Mucosa of stomach (tissue), 1 donor: ENCODE results near the gene DYNC1LI2.

ENCODE experiments used
- H3K27me3 ChIP-seq: one replicate; pipeline ENCODE4 v1.7.0; 2013; ENCODE audit warnings: mild to moderate bottlenecking, low read length; ENCODE audit not compliant: control insufficient read depth, insufficient read depth
- H3K36me3 ChIP-seq: one replicate; pipeline ENCODE4 v1.7.0; 2013; ENCODE audit warnings: low read length; ENCODE audit not compliant: control insufficient read depth, insufficient read depth
- H3K4me1 ChIP-seq: one replicate; pipeline ENCODE4 v1.7.0; 2013; ENCODE audit warnings: mild to moderate bottlenecking, low read length; ENCODE audit not compliant: control insufficient read depth, insufficient read depth
- H3K4me3 ChIP-seq: one replicate; pipeline ENCODE4 v1.7.0; 2013; ENCODE audit warnings: low read length
- H3K9ac ChIP-seq: one replicate; pipeline ENCODE4 v1.7.0; 2013; ENCODE audit warnings: mild to moderate bottlenecking, low read length, moderate library complexity
- H3K9me3 ChIP-seq: one replicate; pipeline ENCODE4 v1.7.0; 2013; ENCODE audit warnings: mild to moderate bottlenecking, low read length, moderate library complexity; ENCODE audit not compliant: control insufficient read depth
- donor health status: Pancreatic carcinoma.

The DYNC1LI2 gene

GRCh38 chr16:66752958-66753357, 1.5 kb upstream of the DYNC1LI2 start:
- H3K9me3 ChIP-seq = no peaks in the 10 kb centered on the region
- H3K4me1 ChIP-seq = peaks cover 17% of the 10 kb centered on the region
- no peak overlapping the region for H3K4me3 ChIP-seq
- no peak overlapping the region for H3K9ac ChIP-seq
- peaks cover 4% of the 10 kb centered on the region for H3K36me3 ChIP-seq
- no peaks in the 10 kb centered on the region for H3K27me3 ChIP-seq

DNA sequence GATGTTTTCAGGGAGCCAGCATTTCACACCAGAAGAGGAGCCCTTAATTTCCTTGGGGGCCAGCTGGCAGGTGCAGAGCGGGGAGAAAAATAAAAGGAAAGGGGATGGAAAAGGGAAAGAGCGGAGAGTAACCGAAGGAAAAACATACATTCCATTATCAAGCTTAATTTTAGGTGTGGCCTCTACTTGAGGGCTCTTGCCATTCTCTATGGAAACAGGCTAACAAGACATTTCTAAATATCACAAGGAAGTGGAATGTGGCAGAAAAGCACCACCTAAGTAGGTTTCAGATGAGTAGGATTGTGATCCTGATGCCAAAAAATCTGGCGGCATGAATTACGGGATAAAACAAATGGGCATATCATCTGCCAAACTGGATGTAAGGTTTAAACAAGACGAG, 970 bp upstream of the DYNC1LI2 start:
- H3K27me3 ChIP-seq = no peaks in the 10 kb centered on the region
- H3K36me3 ChIP-seq = peaks cover 4% of the 10 kb centered on the region
- no peak overlapping the region for H3K4me3 ChIP-seq
- no peaks in the 10 kb centered on the region for H3K9me3 ChIP-seq
- H3K9ac ChIP-seq = no peak overlapping the region
- peaks cover 17% of the 10 kb centered on the region for H3K4me1 ChIP-seq

DNA sequence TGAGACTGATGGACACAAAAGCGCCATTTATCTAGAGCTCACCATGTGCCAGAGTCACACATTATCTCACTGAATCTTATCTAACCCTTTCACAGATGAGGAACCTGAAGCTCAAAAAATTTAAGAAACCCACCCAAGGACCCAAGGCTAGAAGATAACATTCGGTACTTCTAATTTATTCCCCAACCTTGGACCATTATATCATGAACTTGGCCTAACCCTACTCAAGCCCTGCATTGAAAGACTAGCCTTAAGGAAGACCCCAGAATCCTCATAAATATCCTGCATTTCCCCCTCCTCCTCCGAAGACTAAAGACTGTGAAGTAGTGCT, 548 bp upstream of the DYNC1LI2 start:
- Histone ChIP-seq H3K9ac (peak overlapping the region; percentile 95), H3K4me3 (no peak overlapping the region), H3K4me1 (peaks cover 17% of the 10 kb centered on the region), H3K36me3 (peaks cover 4% of the 10 kb centered on the region), H3K9me3 (no peaks in the 10 kb centered on the region), H3K27me3 (no peaks in the 10 kb centered on the region)

DNA sequence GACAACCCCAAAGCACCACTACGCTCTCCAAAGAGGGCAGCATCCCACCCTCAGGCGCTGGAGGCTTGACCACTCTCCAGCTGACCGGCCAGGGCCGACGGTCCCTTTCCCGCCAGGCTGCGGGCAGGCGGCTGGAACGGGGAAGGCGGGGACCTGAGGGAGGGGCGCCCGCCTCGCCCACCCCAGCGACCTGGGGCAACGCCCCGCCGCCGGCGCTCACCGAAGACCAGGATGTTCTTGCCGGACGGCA, 431 bp downstream of the DYNC1LI2 start:
- H3K36me3 ChIP-seq = peaks cover 4% of the 10 kb centered on the region
- peak overlapping the region; percentile 95 for H3K9ac ChIP-seq
- no peaks in the 10 kb centered on the region for H3K27me3 ChIP-seq
- H3K4me1 ChIP-seq = peaks cover 17% of the 10 kb centered on the region
- peak overlapping the region; percentile 83 for H3K4me3 ChIP-seq
- H3K9me3 ChIP-seq = no peaks in the 10 kb centered on the region

GRCh38 chr16:66750279-66751052, 943 bp downstream of the DYNC1LI2 start:
- H3K9ac ChIP-seq = peak overlapping the region; percentile 95
- H3K27me3 ChIP-seq = no peaks in the 10 kb centered on the region
- H3K4me1 ChIP-seq = peaks cover 17% of the 10 kb centered on the region
- H3K9me3 ChIP-seq = no peaks in the 10 kb centered on the region
- H3K36me3 ChIP-seq = peaks cover 4% of the 10 kb centered on the region
- H3K4me3 ChIP-seq = peak overlapping the region; percentile 83

DNA sequence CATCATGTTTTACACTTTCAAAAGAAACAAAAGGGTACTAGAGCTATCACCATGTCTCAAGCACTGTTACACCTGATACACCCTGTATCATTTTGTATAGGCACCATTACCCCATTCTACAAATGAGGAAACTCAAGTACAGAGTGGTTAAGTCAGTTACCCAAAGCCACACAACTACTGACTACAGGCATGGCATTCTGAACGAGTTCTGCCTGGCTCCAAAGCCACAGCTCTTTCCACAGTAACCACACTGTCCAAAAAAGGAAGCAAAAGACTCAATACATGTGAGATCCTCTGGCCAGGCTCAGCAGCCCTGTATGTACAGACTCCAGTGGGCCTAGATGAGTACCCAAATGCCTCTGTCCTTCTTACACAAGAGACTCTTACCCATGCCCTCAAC, 4.7 kb downstream of the DYNC1LI2 start:
- Histone ChIP-seq H3K4me3 (no peak overlapping the region), H3K4me1 (peaks cover 18% of the 10 kb centered on the region), H3K27me3 (no peaks in the 10 kb centered on the region), H3K9ac (no peak overlapping the region), H3K9me3 (no peaks in the 10 kb centered on the region), H3K36me3 (peaks cover 4% of the 10 kb centered on the region)

GRCh38 chr16:66746048-66746447, 5.4 kb downstream of the DYNC1LI2 start:
- H3K4me1 ChIP-seq = peaks cover 23% of the 10 kb centered on the region

GRCh38 chr16:66741950-66742808, 9.2 kb downstream of the DYNC1LI2 start:
- H3K36me3 ChIP-seq = peaks cover 3% of the 10 kb centered on the region
- H3K4me1 ChIP-seq = peaks cover 33% of the 10 kb centered on the region
- no peaks in the 10 kb centered on the region for H3K9me3 ChIP-seq
- H3K27me3 ChIP-seq = no peaks in the 10 kb centered on the region
- H3K4me3 ChIP-seq = no peak overlapping the region
- peak overlapping the region; percentile 58 for H3K9ac ChIP-seq

More at GRCh38 chr16:66746048-66746447, 5.4 kb downstream of the DYNC1LI2 start:
- Histone ChIP-seq H3K36me3 (peaks cover 4% of the 10 kb centered on the region), H3K4me3 (no peak overlapping the region), H3K27me3 (no peaks in the 10 kb centered on the region), H3K9ac (no peak overlapping the region), H3K9me3 (no peaks in the 10 kb centered on the region)

- peak overlapping the region; percentile 0 for H3K4me3 ChIP-seq
- H3K9me3 ChIP-seq = no peaks in the 10 kb centered on the region
- H3K27me3 ChIP-seq = no peaks in the 10 kb centered on the region
- H3K4me1 ChIP-seq = peaks cover 33% of the 10 kb centered on the region
- peak overlapping the region; percentile 58 for H3K9ac ChIP-seq
- peaks cover 3% of the 10 kb centered on the region for H3K36me3 ChIP-seq
These were observed 10.1 kb downstream of the DYNC1LI2 start for GRCh38 chr16:66741169-66741900.

- peaks cover 33% of the 10 kb centered on the region for H3K4me1 ChIP-seq
- no peaks in the 10 kb centered on the region for H3K27me3 ChIP-seq
- H3K36me3 ChIP-seq = peaks cover 3% of the 10 kb centered on the region
- no peaks in the 10 kb centered on the region for H3K9me3 ChIP-seq
- H3K4me3 ChIP-seq = peak overlapping the region; percentile 0
- H3K9ac ChIP-seq = peak overlapping the region; percentile 25
These were observed 10.9 kb downstream of the DYNC1LI2 start for GRCh38 chr16:66740533-66740932.

DNA sequence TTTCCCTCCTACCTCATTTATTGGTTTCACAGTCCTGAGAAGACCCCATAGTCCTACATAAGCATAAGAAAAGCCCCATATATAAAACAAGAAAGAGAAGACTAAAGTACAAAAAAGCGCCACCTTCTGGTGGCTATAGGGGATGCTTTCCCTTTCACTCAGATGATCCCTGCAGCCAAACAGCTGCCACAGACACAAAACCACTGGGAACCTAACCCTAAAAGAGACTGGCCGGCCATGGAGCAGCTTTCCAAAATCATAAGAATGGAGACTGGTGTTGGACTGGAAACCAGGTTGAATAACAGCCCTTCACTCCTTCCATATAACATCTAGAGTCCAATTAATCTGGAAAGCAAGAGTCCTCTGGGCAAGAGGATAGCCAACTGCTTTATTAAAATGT, 11.4 kb downstream of the DYNC1LI2 start:
- no peaks in the 10 kb centered on the region for H3K9me3 ChIP-seq
- H3K27me3 ChIP-seq = no peaks in the 10 kb centered on the region
- no peak overlapping the region for H3K9ac ChIP-seq
- peaks cover 3% of the 10 kb centered on the region for H3K36me3 ChIP-seq
- H3K4me1 ChIP-seq = peaks cover 33% of the 10 kb centered on the region
- H3K4me3 ChIP-seq = no peak overlapping the region

GRCh38 chr16:66735891-66736290, 15.5 kb downstream of the DYNC1LI2 start:
- H3K36me3 ChIP-seq = peaks cover 3% of the 10 kb centered on the region
- H3K9ac ChIP-seq = no peak overlapping the region

More at GRCh38 chr16:66735891-66736290, 15.5 kb downstream of the DYNC1LI2 start:
- Histone ChIP-seq H3K4me3 (no peak overlapping the region), H3K9me3 (no peaks in the 10 kb centered on the region), H3K27me3 (no peaks in the 10 kb centered on the region), H3K4me1 (peaks cover 20% of the 10 kb centered on the region)
